ENCODE measurements around the gene ATP13A3.
"Not testable (repeated sequence)": the region's sequence is repeated elsewhere in the genome, so short reads cannot be mapped to it uniquely, and the experiment has no call there.

DNA sequence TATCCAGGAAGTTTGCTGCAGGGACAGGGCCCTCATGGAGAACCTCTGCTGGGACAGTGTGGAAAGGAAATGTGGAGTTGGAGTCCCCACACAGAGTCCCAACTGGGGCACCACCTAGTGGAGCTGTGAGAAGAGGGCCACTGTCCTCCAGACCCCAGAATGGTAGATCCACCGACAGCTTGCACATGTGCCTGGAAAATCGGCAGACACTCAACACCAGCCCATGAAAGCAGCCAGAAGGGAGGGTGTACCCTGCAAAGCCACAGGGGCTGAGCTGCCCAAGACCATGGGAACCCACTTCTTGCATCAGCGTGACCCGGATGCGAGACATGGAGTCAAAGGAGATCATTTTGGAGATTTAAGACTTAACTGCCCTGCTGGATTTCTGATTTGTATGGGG lies 33.4 kb upstream of the ATP13A3 start:
- TF ChIP-seq, protein P1, sequence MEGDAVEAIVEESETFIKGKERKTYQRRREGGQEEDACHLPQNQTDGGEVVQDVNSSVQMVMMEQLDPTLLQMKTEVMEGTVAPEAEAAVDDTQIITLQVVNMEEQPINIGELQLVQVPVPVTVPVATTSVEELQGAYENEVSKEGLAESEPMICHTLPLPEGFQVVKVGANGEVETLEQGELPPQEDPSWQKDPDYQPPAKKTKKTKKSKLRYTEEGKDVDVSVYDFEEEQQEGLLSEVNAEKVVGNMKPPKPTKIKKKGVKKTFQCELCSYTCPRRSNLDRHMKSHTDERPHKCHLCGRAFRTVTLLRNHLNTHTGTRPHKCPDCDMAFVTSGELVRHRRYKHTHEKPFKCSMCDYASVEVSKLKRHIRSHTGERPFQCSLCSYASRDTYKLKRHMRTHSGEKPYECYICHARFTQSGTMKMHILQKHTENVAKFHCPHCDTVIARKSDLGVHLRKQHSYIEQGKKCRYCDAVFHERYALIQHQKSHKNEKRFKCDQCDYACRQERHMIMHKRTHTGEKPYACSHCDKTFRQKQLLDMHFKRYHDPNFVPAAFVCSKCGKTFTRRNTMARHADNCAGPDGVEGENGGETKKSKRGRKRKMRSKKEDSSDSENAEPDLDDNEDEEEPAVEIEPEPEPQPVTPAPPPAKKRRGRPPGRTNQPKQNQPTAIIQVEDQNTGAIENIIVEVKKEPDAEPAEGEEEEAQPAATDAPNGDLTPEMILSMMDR (IDR thresholded peaks at IDR 0.05; ENCODE audit: low read depth, low read length) = not testable (repeated sequence)
- not testable (repeated sequence) for TF ChIP-seq EZH2phosphoT487 (IDR thresholded peaks at IDR 0.05; ENCODE audit: low read depth)

Data from OCI-LY3 (cell line).